Activated CD4-positive, alpha-beta memory T cell treated with anti-CD3 and anti-CD28 coated beads for 36 hours (primary cell): ENCODE measurements around the gene ATG9A. TPM values are rescaled to one million over a fixed set of nuclear protein-coding genes. Genes with fewer than 3 reads are reported as not detected.

Experiments
- CTCF ChIA-PET: fragments of 350-600 bp; sonication (Branson Sonifier 250); formaldehyde crosslinking; loops from one replicate; lab custom pipeline; 2021; ENCODE audit warnings: antibody characterized with exemption, inconsistent platforms; lab: Charles Lee
- POLR2A ChIA-PET: fragments of 350-600 bp; sonication (Branson Sonifier 250); formaldehyde crosslinking; loops from one replicate; lab custom pipeline; 2021; ENCODE audit warnings: antibody characterized with exemption; lab: Charles Lee
- DNase-seq: peaks from one replicate; pipeline ENCODE4 v3.0.0-alpha.2; 2020
- H3K27ac Mint-ChIP-seq: one replicate; pipeline ENCODE4 v1.8.0; 2021; ENCODE audit warnings: mixed read lengths
- H3K27me3 Mint-ChIP-seq: one replicate; pipeline ENCODE4 v1.8.0; 2021; ENCODE audit warnings: mixed read lengths
- H3K36me3 Mint-ChIP-seq: one replicate; pipeline ENCODE4 v1.8.0; 2021; ENCODE audit warnings: mixed read lengths
- H3K4me1 Mint-ChIP-seq: one replicate; pipeline ENCODE4 v1.8.0; 2021; ENCODE audit warnings: low read depth, mixed read lengths
- H3K4me3 Mint-ChIP-seq: one replicate; pipeline ENCODE4 v1.8.0; 2021; ENCODE audit warnings: mild to moderate bottlenecking, mixed read lengths
- H3K9me3 Mint-ChIP-seq: one replicate; pipeline ENCODE4 v1.8.0; 2021; ENCODE audit warnings: mixed read lengths
- intact Hi-C: fragments of 100-400 bp; cut with micrococcal nuclease; formaldehyde crosslinking; loops from one replicate; pipeline ENCODE4 v1.15.1; 2023
- total RNA-seq, 2 experiments: library from RNA; stranded (reverse); gene quantifications; one replicate each; pipeline ENCODE4 v1.2.3, GENCODE V29; 2021

Gene ATG9A
- total RNA-seq, 2 experiments from 2014 or later, result 34.7 to 39.5 TPM

GRCh38 chr2:219174146-219174545 lies 55.3 kb downstream of the ATG9A start:
- ChIA-PET POLR2A (no interaction called here), CTCF (interaction anchor here (1.0 to 4.7 kb wide), 7 partner anchors 8 to 144 kb away, joined by 3 to 42 read pairs (median 4); partner anchors contain the start of gene NHEJ1)
- H3K4me1 Mint-ChIP-seq, result peaks cover 41% of the 10 kb centered on the region
- DNase-seq, result no peak
- no peak overlapping the region for H3K4me3 Mint-ChIP-seq
- peaks cover 26% of the 10 kb centered on the region for H3K36me3 Mint-ChIP-seq
- intact Hi-C loops, result loop anchor here (10.0 kb wide), 3 partner anchors 371 to 889 kb away; partner anchors contain the start of genes CHPF, TMEM198 and TTLL4
- H3K27ac Mint-ChIP-seq, result peak overlapping the region; percentile 28
- H3K9me3 Mint-ChIP-seq, result no peaks in the 10 kb centered on the region
- no peaks in the 10 kb centered on the region for H3K27me3 Mint-ChIP-seq

- Mint-ChIP-seq H3K9me3 (no peaks in the 10 kb centered on the region), H3K4me1 (peaks cover 35% of the 10 kb centered on the region), H3K27me3 (no peaks in the 10 kb centered on the region), H3K4me3 (no peak overlapping the region), H3K27ac (no peak overlapping the region), H3K36me3 (peaks cover 26% of the 10 kb centered on the region)
- ChIA-PET CTCF (interaction anchor here (1.0 to 3.3 kb wide), 6 partner anchors 9 to 122 kb away, joined by 3 to 27 read pairs (median 4); partner anchors contain the start of gene NHEJ1), POLR2A (no interaction called here)
- DNase-seq, result no peak
- intact Hi-C loops, result loop anchor here (10.0 kb wide), 3 partner anchors 372 to 888 kb away; partner anchors contain the start of genes CHPF, TMEM198 and TTLL4
Measured at GRCh38 chr2:219173176-219173575, 56.3 kb downstream of the ATG9A start.

- ChIA-PET CTCF (interaction anchor here (0.9 to 4.1 kb wide), 14 partner anchors 9 to 137 kb away, joined by 3 to 27 read pairs (median 4); partner anchors contain the start of genes ANKZF1, ATG9A, NHEJ1 and ZFAND2B), POLR2A (no interaction called here)
- Mint-ChIP-seq H3K27me3 (no peaks in the 10 kb centered on the region), H3K4me3 (no peak overlapping the region), H3K4me1 (peaks cover 35% of the 10 kb centered on the region), H3K36me3 (peaks cover 24% of the 10 kb centered on the region), H3K27ac (peak overlapping the region; percentile 54), H3K9me3 (no peaks in the 10 kb centered on the region)
- DNase-seq, result no peak
- intact Hi-C loops, result loop anchor here (10.0 kb wide), 3 partner anchors 372 to 888 kb away; partner anchors contain the start of genes CHPF, TMEM198 and TTLL4
Measured at GRCh38 chr2:219172231-219173154, 56.9 kb downstream of the ATG9A start.

- intact Hi-C loops, result loop anchor here (10.0 kb wide), 3 partner anchors 374 to 886 kb away; partner anchors contain the start of genes CHPF, TMEM198 and TTLL4
- ChIA-PET POLR2A (no interaction called here), CTCF (interaction anchor here (0.6 to 4.1 kb wide), 27 partner anchors 8 to 400 kb away, joined by 3 to 27 read pairs (median 4); partner anchors contain the start of genes ANKZF1, ATG9A, NHEJ1 and ZFAND2B)
- H3K36me3 Mint-ChIP-seq, result peaks cover 23% of the 10 kb centered on the region
- peaks cover 35% of the 10 kb centered on the region for H3K4me1 Mint-ChIP-seq
- DNase-seq, result peak; percentile 27
- H3K27me3 Mint-ChIP-seq, result no peaks in the 10 kb centered on the region
- H3K4me3 Mint-ChIP-seq, result no peak overlapping the region
- H3K9me3 Mint-ChIP-seq, result no peaks in the 10 kb centered on the region
- peak overlapping the region; percentile 54 for H3K27ac Mint-ChIP-seq
Measured at GRCh38 chr2:219171231-219171651, 58.2 kb downstream of the ATG9A start.

GRCh38 chr2:219169930-219170654 lies 59.3 kb downstream of the ATG9A start, which contains the start of gene SLC23A3:
Gene SLC23A3, minus strand, starts transcription at chr2:219170029. Its CDS starts 45 bp downstream, at chr2:219169984.
- DNase-seq, result peak; percentile 41
- Mint-ChIP-seq H3K27ac (no peak within 1 kb of the TSS), H3K4me3 (no peak within 1 kb of the TSS), H3K9me3 (no peaks in the 10 kb centered on the region), H3K4me1 (peaks cover 25% of the 10 kb centered on the region), H3K36me3 (peaks cover 23% of the 10 kb centered on the region), H3K27me3 (no peaks in the 10 kb centered on the region)
- ChIA-PET POLR2A (no interaction called here), CTCF (interaction anchor here (0.6 to 4.1 kb wide), 20 partner anchors 8 to 215 kb away, joined by 3 to 27 read pairs (median 5); partner anchors contain the start of genes NHEJ1 and ZFAND2B)
- intact Hi-C loops, result loop anchor here (10.0 kb wide), 3 partner anchors 375 to 885 kb away; partner anchors contain the start of genes CHPF, TMEM198 and TTLL4

Other genes with a start within 250 kb of the ATG9A start
- not detected for gene FEV, start 244.5 kb downstream of the ATG9A start, total RNA-seq
- not detected for gene CRYBA2, start 236.2 kb downstream of the ATG9A start, total RNA-seq
- not detected for gene CFAP65, start 188.1 kb downstream of the ATG9A start, total RNA-seq
- gene IHH, start 168.7 kb downstream of the ATG9A start, total RNA-seq, result under 1 TPM in 1 of 2 experiments, not detected in 1; 0.10 TPM
- 10 to 100 TPM; 17.7 to 18.6 TPM for gene NHEJ1, start 68.8 kb downstream of the ATG9A start, total RNA-seq
- 1 to 10 TPM; 1.1 to 2.3 TPM for gene SLC23A3, start 59.6 kb downstream of the ATG9A start, total RNA-seq
- gene CNPPD1, start 52.7 kb downstream of the ATG9A start, total RNA-seq, result 10 to 100 TPM; 42.0 to 43.4 TPM
- 10 to 100 TPM; 60.3 to 67.9 TPM for gene RETREG2, start 51.4 kb downstream of the ATG9A start, total RNA-seq
- gene ZFAND2B, start 22.9 kb downstream of the ATG9A start, total RNA-seq, result 10 to 100 TPM; 31.9 to 34.4 TPM
- 10 to 100 TPM; 11.5 to 11.7 TPM for gene ABCB6, start 10.7 kb downstream of the ATG9A start, total RNA-seq
- gene ANKZF1, start 170 bp upstream of the ATG9A start, total RNA-seq, result 10 to 100 TPM; 97.0 to 97.5 TPM
- 1 to 10 TPM; 4.8 to 4.9 TPM for gene GLB1L, start 15.8 kb upstream of the ATG9A start, total RNA-seq
- gene STK16, start 15.8 kb upstream of the ATG9A start, total RNA-seq, result 10 to 100 TPM; 37.1 to 37.8 TPM
- not detected for gene TUBA4B, start 23.6 kb upstream of the ATG9A start, total RNA-seq
- gene TUBA4A, start 24.3 kb upstream of the ATG9A start, total RNA-seq, result 100 to 1,000 TPM; 219 to 229 TPM
- gene DNAJB2, start 49.7 kb upstream of the ATG9A start, total RNA-seq, result 10 to 100 TPM; 37.3 to 39.1 TPM
- gene PTPRN, start 79.8 kb upstream of the ATG9A start, total RNA-seq, result under 1 TPM in 1 of 2 experiments, not detected in 1; 0.24 TPM
- gene RESP18, start 103.1 kb upstream of the ATG9A start, total RNA-seq, result not detected
- 10 to 100 TPM; 71.6 to 74.2 TPM for gene DNPEP, start 158.3 kb upstream of the ATG9A start, total RNA-seq
- not detected for gene DES, start 188.7 kb upstream of the ATG9A start, total RNA-seq
- 1 to 10 TPM; 1.1 to 1.7 TPM for gene SPEG, start 205.2 kb upstream of the ATG9A start, total RNA-seq